Measurements from ENCODE around the gene GPRC5D.

DNA sequence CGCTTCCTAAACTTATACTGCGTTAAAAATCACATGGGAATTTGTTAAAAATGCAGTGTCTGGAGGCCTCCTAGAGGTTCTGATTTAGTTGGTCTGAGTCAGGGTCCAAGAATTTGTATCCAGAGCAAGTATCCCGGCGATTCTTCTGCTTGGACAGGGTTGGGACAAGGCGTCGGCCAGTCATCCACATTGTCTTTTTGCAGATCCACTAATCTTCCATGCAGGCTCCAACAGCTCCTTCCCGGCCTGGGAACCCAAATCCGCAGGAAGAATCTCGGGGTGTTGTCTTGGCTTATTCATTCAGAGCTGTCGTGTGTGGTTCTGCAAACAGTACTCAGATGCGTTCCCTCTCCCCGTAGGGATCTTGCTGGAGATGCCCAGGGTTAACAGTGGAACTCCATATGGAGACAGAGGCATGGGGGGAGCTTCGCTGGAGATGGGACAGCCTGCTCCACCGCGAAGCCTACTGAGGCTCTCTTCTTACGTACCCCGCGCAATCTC is 25.3 kb downstream of the GPRC5D start:
- TF ChIP-seq POLR2AphosphoS5 (IDR thresholded peaks at IDR 0.05) (no peak), POLR2A (IDR thresholded peaks at IDR 0.05) (no peak), EP300 (IDR thresholded peaks at IDR 0.05) (no peak)
- TF ChIP-seq, protein P1, sequence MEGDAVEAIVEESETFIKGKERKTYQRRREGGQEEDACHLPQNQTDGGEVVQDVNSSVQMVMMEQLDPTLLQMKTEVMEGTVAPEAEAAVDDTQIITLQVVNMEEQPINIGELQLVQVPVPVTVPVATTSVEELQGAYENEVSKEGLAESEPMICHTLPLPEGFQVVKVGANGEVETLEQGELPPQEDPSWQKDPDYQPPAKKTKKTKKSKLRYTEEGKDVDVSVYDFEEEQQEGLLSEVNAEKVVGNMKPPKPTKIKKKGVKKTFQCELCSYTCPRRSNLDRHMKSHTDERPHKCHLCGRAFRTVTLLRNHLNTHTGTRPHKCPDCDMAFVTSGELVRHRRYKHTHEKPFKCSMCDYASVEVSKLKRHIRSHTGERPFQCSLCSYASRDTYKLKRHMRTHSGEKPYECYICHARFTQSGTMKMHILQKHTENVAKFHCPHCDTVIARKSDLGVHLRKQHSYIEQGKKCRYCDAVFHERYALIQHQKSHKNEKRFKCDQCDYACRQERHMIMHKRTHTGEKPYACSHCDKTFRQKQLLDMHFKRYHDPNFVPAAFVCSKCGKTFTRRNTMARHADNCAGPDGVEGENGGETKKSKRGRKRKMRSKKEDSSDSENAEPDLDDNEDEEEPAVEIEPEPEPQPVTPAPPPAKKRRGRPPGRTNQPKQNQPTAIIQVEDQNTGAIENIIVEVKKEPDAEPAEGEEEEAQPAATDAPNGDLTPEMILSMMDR (IDR thresholded peaks at IDR 0.05), result no peak
